ENCODE measurements around the gene ANKRD26. TPM values are rescaled to one million over a fixed set of nuclear protein-coding genes. Genes with fewer than 3 reads are reported as not detected.
"Not testable (repeated sequence)": the region's sequence is repeated elsewhere in the genome, so short reads cannot be mapped to it uniquely, and the experiment has no call there.

The ANKRD26 gene
- total RNA-seq, 1 donor from 2014 or later: 17.7 TPM

GRCh38 chr10:27088119-27089044 is 11.9 kb downstream of the ANKRD26 start:
- Mint-ChIP-seq H3K4me3 (no peak overlapping the region), H3K27ac (no peak overlapping the region), H3K9me3 (no peaks in the 10 kb centered on the region), H3K4me1 (no peaks in the 10 kb centered on the region), H3K36me3 (peaks cover 29% of the 10 kb centered on the region), H3K27me3 (ENCODE audit: low read depth) (no peaks in the 10 kb centered on the region)
- TF ChIP-seq CTCF (IDR thresholded peaks at IDR 0.05; ENCODE audit: unreplicated experiment): no peak
- DNase-seq (ENCODE audit: low spot score in 2 of 2, unreplicated experiment in 2 of 2): no peak

- no peaks in the 10 kb centered on the region for H3K4me1 Mint-ChIP-seq
Measured at GRCh38 chr10:27072436-27073114, 27.7 kb downstream of the ANKRD26 start.

GRCh38 chr10:27068217-27068891 is 31.9 kb downstream of the ANKRD26 start:
- no peak overlapping the region for H3K27ac Mint-ChIP-seq
- H3K4me3 Mint-ChIP-seq: no peak overlapping the region
- no peak for TF ChIP-seq CTCF (IDR thresholded peaks at IDR 0.05; ENCODE audit: unreplicated experiment)
- DNase-seq (ENCODE audit: low spot score in 2 of 2, unreplicated experiment in 2 of 2): no peak
- peaks cover 41% of the 10 kb centered on the region for H3K36me3 Mint-ChIP-seq
- no peaks in the 10 kb centered on the region for H3K4me1 Mint-ChIP-seq
- H3K9me3 Mint-ChIP-seq: no peaks in the 10 kb centered on the region
- H3K27me3 Mint-ChIP-seq (ENCODE audit: low read depth): no peaks in the 10 kb centered on the region

More at GRCh38 chr10:27072436-27073114, 27.7 kb downstream of the ANKRD26 start:
- H3K4me3 Mint-ChIP-seq: no peak overlapping the region
- H3K27me3 Mint-ChIP-seq (ENCODE audit: low read depth): no peaks in the 10 kb centered on the region
- H3K9me3 Mint-ChIP-seq: peaks cover 9% of the 10 kb centered on the region
- DNase-seq (ENCODE audit: low spot score in 2 of 2, unreplicated experiment in 2 of 2): no peak
- H3K27ac Mint-ChIP-seq: no peak overlapping the region
- peaks cover 63% of the 10 kb centered on the region for H3K36me3 Mint-ChIP-seq
- no peak for TF ChIP-seq CTCF (IDR thresholded peaks at IDR 0.05; ENCODE audit: unreplicated experiment)

GRCh38 chr10:27065084-27065483 is 35.2 kb downstream of the ANKRD26 start:
- no peaks in the 10 kb centered on the region for H3K4me1 Mint-ChIP-seq
- H3K9me3 Mint-ChIP-seq: no peaks in the 10 kb centered on the region
- no peak overlapping the region for H3K4me3 Mint-ChIP-seq
- DNase-seq (ENCODE audit: low spot score in 2 of 2, unreplicated experiment in 2 of 2): no peak
- no peak for TF ChIP-seq CTCF (IDR thresholded peaks at IDR 0.05; ENCODE audit: unreplicated experiment)
- H3K27ac Mint-ChIP-seq: no peak overlapping the region
- no peaks in the 10 kb centered on the region for H3K27me3 Mint-ChIP-seq (ENCODE audit: low read depth)
- peaks cover 44% of the 10 kb centered on the region for H3K36me3 Mint-ChIP-seq

- no peaks in the 10 kb centered on the region for H3K27me3 Mint-ChIP-seq (ENCODE audit: low read depth)
- no peaks in the 10 kb centered on the region for H3K9me3 Mint-ChIP-seq
- H3K4me1 Mint-ChIP-seq: no peaks in the 10 kb centered on the region
- no peak for TF ChIP-seq CTCF (IDR thresholded peaks at IDR 0.05; ENCODE audit: unreplicated experiment)
- peaks cover 16% of the 10 kb centered on the region for H3K36me3 Mint-ChIP-seq
- no peak overlapping the region for H3K4me3 Mint-ChIP-seq
- DNase-seq (ENCODE audit: low spot score in 2 of 2, unreplicated experiment in 2 of 2): no peak
- no peak overlapping the region for H3K27ac Mint-ChIP-seq
Measured at GRCh38 chr10:27052656-27053055, 47.6 kb downstream of the ANKRD26 start.

- not testable (repeated sequence) for H3K27ac Mint-ChIP-seq; H3K27me3 Mint-ChIP-seq (ENCODE audit: low read depth); H3K4me3 Mint-ChIP-seq; H3K4me1 Mint-ChIP-seq; DNase-seq (ENCODE audit: low spot score in 2 of 2, unreplicated experiment in 2 of 2); H3K9me3 Mint-ChIP-seq
- peaks cover 31% of the 10 kb centered on the region for H3K36me3 Mint-ChIP-seq
Measured at GRCh38 chr10:27045247-27045646, 55.0 kb downstream of the ANKRD26 start.

All from mesothelial cell of epicardium (in vitro differentiated cells).